Stimulated activated naive CD8-positive, alpha-beta T cell treated with anti-CD3 and anti-CD28 coated beads, Interleukin-15, amount 100 ng/mL, for 72 hours (primary cell): ENCODE results near the gene INTS15.

Source experiments
- ATAC-seq: fragments of 150-1000 bp; cut with Tn5 transposase; 2 replicates; pipeline ENCODE4 v1.10.0; 2021; ENCODE audit warnings: mild to moderate bottlenecking, moderate library complexity
- DNase-seq, 2 donors: peaks; one replicate each; pipeline ENCODE4 v3.0.0; 2021 to 2022
- H3K27ac Mint-ChIP-seq, 2 donors: one replicate each; pipeline ENCODE4 v1.8.0; 2022; ENCODE audit warnings: mild to moderate bottlenecking in 2 of 2, mixed read lengths in 2 of 2, moderate library complexity in 2 of 2
- H3K27me3 Mint-ChIP-seq: one replicate; pipeline ENCODE4 v1.8.0; 2022; ENCODE audit warnings: mixed read lengths
- H3K4me1 Mint-ChIP-seq: one replicate; pipeline ENCODE4 v1.8.0; 2022; ENCODE audit warnings: mild to moderate bottlenecking, mixed read lengths
- H3K4me3 Mint-ChIP-seq, 2 donors: one replicate each; pipeline ENCODE4 v1.8.0; 2022; ENCODE audit warnings: mild to moderate bottlenecking in 2 of 2, mixed read lengths in 2 of 2, moderate library complexity in 1 of 2
- H3K9me3 Mint-ChIP-seq, 2 donors: one replicate each; pipeline ENCODE4 v1.8.0; 2022; ENCODE audit warnings: mixed read lengths in 2 of 2

The INTS15 gene

GRCh38 chr7:6642861-6643640 lies 53.2 kb downstream of the INTS15 start:
- H3K27me3 Mint-ChIP-seq, result no peaks in the 10 kb centered on the region
- no peak for DNase-seq

GRCh38 chr7:6643915-6644625 lies 54.2 kb downstream of the INTS15 start:
- peaks cover 26% of the 10 kb centered on the region for H3K4me1 Mint-ChIP-seq
- H3K9me3 Mint-ChIP-seq, result peaks cover 0 to 9% of the 10 kb centered on the region in 2 donors
- peak; percentile 16 for ATAC-seq
- H3K4me3 Mint-ChIP-seq, result no peak overlapping the region
- DNase-seq, result no peak
- H3K27ac Mint-ChIP-seq, result peak overlapping the region in 1 of 2 donors; percentile 37
- no peaks in the 10 kb centered on the region for H3K27me3 Mint-ChIP-seq

More at GRCh38 chr7:6642861-6643640, 53.2 kb downstream of the INTS15 start:
- ATAC-seq, result no peak
- no peak overlapping the region for H3K4me3 Mint-ChIP-seq
- H3K27ac Mint-ChIP-seq, result peak overlapping the region; percentile 37 to 74
- H3K9me3 Mint-ChIP-seq, result peaks cover 0 to 9% of the 10 kb centered on the region in 2 donors
- H3K4me1 Mint-ChIP-seq, result peaks cover 37% of the 10 kb centered on the region

GRCh38 chr7:6644728-6645127 lies 54.9 kb downstream of the INTS15 start:
- peaks cover 20% of the 10 kb centered on the region for H3K4me1 Mint-ChIP-seq
- H3K4me3 Mint-ChIP-seq, result no peak overlapping the region
- no peak overlapping the region for H3K27ac Mint-ChIP-seq
- no peak for ATAC-seq
- H3K27me3 Mint-ChIP-seq, result no peaks in the 10 kb centered on the region
- H3K9me3 Mint-ChIP-seq, result peaks cover 0 to 8% of the 10 kb centered on the region in 2 donors
- no peak for DNase-seq

GRCh38 chr7:6646465-6646864 lies 56.6 kb downstream of the INTS15 start:
- H3K27me3 Mint-ChIP-seq, result no peaks in the 10 kb centered on the region
- peak overlapping the region in 1 of 2 donors; percentile 91 for H3K27ac Mint-ChIP-seq
- no peak overlapping the region for H3K4me3 Mint-ChIP-seq
- H3K9me3 Mint-ChIP-seq, result peaks cover 0 to 9% of the 10 kb centered on the region in 2 donors
- DNase-seq (no peak), ATAC-seq (no peak)
- peaks cover 9% of the 10 kb centered on the region for H3K4me1 Mint-ChIP-seq

GRCh38 chr7:6647080-6647479 lies 57.3 kb downstream of the INTS15 start:
- H3K4me3 Mint-ChIP-seq, result no peak overlapping the region
- peaks cover 0 to 9% of the 10 kb centered on the region in 2 donors for H3K9me3 Mint-ChIP-seq
- peaks cover 4% of the 10 kb centered on the region for H3K4me1 Mint-ChIP-seq
- peak; percentile 8 for ATAC-seq
- no peak for DNase-seq
- H3K27me3 Mint-ChIP-seq, result no peaks in the 10 kb centered on the region
- H3K27ac Mint-ChIP-seq, result peak overlapping the region in 1 of 2 donors; percentile 27

GRCh38 chr7:6647541-6647940 lies 57.7 kb downstream of the INTS15 start:
- Mint-ChIP-seq H3K9me3 (peaks cover 0 to 9% of the 10 kb centered on the region in 2 donors), H3K27ac (no peak overlapping the region), H3K27me3 (no peaks in the 10 kb centered on the region), H3K4me3 (no peak overlapping the region), H3K4me1 (no peaks in the 10 kb centered on the region)
- no peak for DNase-seq
- no peak for ATAC-seq

GRCh38 chr7:6648066-6648814 lies 58.4 kb downstream of the INTS15 start:
- Mint-ChIP-seq H3K27me3 (no peaks in the 10 kb centered on the region), H3K27ac (peak overlapping the region in 1 of 2 donors; percentile 5), H3K9me3 (peaks cover 0 to 9% of the 10 kb centered on the region in 2 donors), H3K4me3 (no peak overlapping the region), H3K4me1 (no peaks in the 10 kb centered on the region)
- ATAC-seq (no peak), DNase-seq (no peak)

GRCh38 chr7:6648815-6649104 lies 58.9 kb downstream of the INTS15 start:
- DNase-seq (no peak), ATAC-seq (no peak)
- no peak overlapping the region for H3K27ac Mint-ChIP-seq
- no peak overlapping the region for H3K4me3 Mint-ChIP-seq
- no peaks in the 10 kb centered on the region for H3K27me3 Mint-ChIP-seq
- H3K4me1 Mint-ChIP-seq, result no peaks in the 10 kb centered on the region
- peaks cover 0 to 9% of the 10 kb centered on the region in 2 donors for H3K9me3 Mint-ChIP-seq

- H3K9me3 Mint-ChIP-seq, result peaks cover 0 to 9% of the 10 kb centered on the region in 2 donors
- H3K27ac Mint-ChIP-seq, result no peak overlapping the region
- H3K4me1 Mint-ChIP-seq, result no peaks in the 10 kb centered on the region
- DNase-seq, result no peak
- ATAC-seq, result no peak
- H3K27me3 Mint-ChIP-seq, result no peaks in the 10 kb centered on the region
- H3K4me3 Mint-ChIP-seq, result no peak overlapping the region
Observed at GRCh38 chr7:6649241-6649961, 59.6 kb downstream of the INTS15 start.

GRCh38 chr7:6650086-6650485 lies 60.3 kb downstream of the INTS15 start:
- no peaks in the 10 kb centered on the region for H3K4me1 Mint-ChIP-seq
- H3K27me3 Mint-ChIP-seq, result no peaks in the 10 kb centered on the region
- ATAC-seq (no peak), DNase-seq (no peak)
- H3K4me3 Mint-ChIP-seq, result no peak overlapping the region
- no peak overlapping the region for H3K27ac Mint-ChIP-seq
- H3K9me3 Mint-ChIP-seq, result peaks cover 0 to 9% of the 10 kb centered on the region in 2 donors

- H3K27ac Mint-ChIP-seq, result peak overlapping the region in 1 of 2 donors; percentile 74
- no peak for DNase-seq
- ATAC-seq, result no peak
- H3K4me1 Mint-ChIP-seq, result no peaks in the 10 kb centered on the region
- H3K27me3 Mint-ChIP-seq, result no peaks in the 10 kb centered on the region
- H3K9me3 Mint-ChIP-seq, result peaks cover 0 to 9% of the 10 kb centered on the region in 2 donors
- no peak overlapping the region for H3K4me3 Mint-ChIP-seq
Observed at GRCh38 chr7:6650521-6651011, 60.7 kb downstream of the INTS15 start.

GRCh38 chr7:6651851-6652445 lies 62.1 kb downstream of the INTS15 start:
- no peak for ATAC-seq
- Mint-ChIP-seq H3K27me3 (no peaks in the 10 kb centered on the region), H3K4me3 (no peak overlapping the region), H3K4me1 (no peaks in the 10 kb centered on the region), H3K9me3 (peaks cover 0 to 9% of the 10 kb centered on the region in 2 donors), H3K27ac (no peak overlapping the region)
- no peak for DNase-seq

GRCh38 chr7:6652446-6653011 lies 62.7 kb downstream of the INTS15 start:
- no peak overlapping the region for H3K27ac Mint-ChIP-seq
- H3K4me1 Mint-ChIP-seq, result no peaks in the 10 kb centered on the region
- H3K4me3 Mint-ChIP-seq, result no peak overlapping the region
- no peaks in the 10 kb centered on the region for H3K27me3 Mint-ChIP-seq
- ATAC-seq, result no peak
- DNase-seq, result no peak
- peaks cover 0 to 9% of the 10 kb centered on the region in 2 donors for H3K9me3 Mint-ChIP-seq

- peak; percentile 51 for ATAC-seq
- peaks cover 6% of the 10 kb centered on the region for H3K4me1 Mint-ChIP-seq
- no peak for DNase-seq
- H3K4me3 Mint-ChIP-seq, result no peak overlapping the region
- H3K9me3 Mint-ChIP-seq, result peaks cover 0 to 9% of the 10 kb centered on the region in 2 donors
- H3K27me3 Mint-ChIP-seq, result no peaks in the 10 kb centered on the region
- no peak overlapping the region for H3K27ac Mint-ChIP-seq
Observed at GRCh38 chr7:6653071-6654003, 63.5 kb downstream of the INTS15 start.
